GM18517 (cell line): Measurements from ENCODE around the gene TBC1D12.
"Not testable (repeated sequence)": the region's sequence is repeated elsewhere in the genome, so short reads cannot be mapped to it uniquely, and the experiment has no call there.

ENCODE experiments used
- ATAC-seq: cut with Tn5 transposase; IDR thresholded peaks from one replicate; pipeline ENCODE4 v1.9.1; 2021; ENCODE audit warnings: mild to moderate bottlenecking, moderate library complexity; ENCODE audit not compliant: unreplicated experiment

Gene TBC1D12

GRCh38 chr10:94533027-94533426 is 130.7 kb downstream of the TBC1D12 start:
- ATAC-seq, result no peak

GRCh38 chr10:94542282-94542681 is 139.9 kb downstream of the TBC1D12 start:
- not testable (repeated sequence) for ATAC-seq

DNA sequence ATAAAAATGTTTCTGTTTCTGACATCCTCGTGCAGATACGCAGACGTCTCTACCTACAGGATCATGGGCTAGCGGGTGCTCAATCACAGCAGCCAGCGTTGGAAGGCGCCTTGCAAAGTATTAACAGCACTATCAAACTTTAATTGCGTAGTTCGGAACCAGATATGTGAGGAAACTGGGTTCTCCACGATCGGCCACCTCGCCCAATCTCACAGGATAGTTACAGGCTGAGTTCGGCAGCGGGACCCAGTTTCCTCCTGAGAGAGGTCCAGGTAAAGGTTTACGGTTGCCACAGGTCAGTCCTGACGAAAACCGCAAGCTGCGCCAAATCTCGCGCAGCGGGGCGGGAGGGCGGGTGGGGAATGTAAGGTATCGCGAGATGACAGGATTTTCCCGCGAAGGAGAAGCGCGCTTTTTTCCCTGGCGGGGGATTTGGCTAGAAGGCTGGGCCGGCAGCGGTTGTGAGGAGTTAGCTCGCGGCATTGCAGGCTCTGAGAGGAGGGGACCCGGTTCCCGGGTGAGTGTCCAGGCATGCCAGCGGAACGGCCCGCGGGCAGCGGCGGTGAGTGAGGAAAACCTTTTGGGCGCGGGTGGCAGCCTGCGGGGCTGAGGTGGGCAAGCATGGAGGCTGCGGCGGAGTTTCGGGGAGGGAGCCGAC is 143.2 kb downstream of the TBC1D12 start, which contains the start of gene HELLS:
TSS of gene HELLS (plus strand) at position 398 of the 658 bp plus-strand sequence. CDS start at position 532, 134 bp downstream.
- ATAC-seq, result peak; percentile 79

DNA sequence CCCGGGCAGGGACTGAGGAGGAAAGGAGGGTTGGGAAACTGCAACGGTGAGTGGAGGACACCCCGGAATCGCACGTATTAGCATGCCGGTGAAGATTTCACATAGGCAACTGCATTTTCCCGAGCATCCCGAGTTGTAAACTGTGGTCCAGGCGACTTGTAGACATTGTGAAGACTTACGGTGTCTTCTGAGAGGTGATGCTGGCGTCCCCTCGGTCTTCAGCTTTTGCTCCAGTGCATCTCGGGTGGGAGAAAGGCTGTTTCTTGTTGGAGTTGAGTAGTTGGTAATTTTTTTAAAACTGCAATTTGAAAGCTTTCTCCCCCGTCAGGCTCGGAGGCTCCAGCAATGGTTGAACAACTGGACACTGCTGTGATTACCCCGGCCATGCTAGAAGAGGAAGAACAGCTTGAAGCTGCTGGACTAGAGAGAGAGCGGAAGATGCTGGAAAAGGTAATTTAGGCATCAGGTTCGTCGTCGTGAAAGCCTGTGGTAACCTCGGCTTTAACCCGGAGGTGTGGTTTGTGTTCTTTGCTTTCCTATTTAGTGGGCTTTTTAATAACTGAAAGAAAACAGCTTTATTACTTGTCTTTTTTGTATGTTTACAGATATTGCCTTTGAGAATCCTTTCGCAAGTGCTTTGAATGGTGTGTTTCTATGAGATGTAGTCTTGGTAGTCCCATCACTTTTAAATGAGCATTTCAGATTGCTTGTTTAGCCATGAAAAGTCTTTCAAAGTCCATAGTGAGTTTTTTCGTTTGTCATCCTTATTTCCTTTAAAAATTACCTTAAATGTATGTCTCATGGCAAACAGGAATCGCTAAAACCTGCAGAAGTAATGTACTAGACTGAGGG is 143.9 kb downstream of the TBC1D12 start:
- ATAC-seq, result peak; percentile 10

- ATAC-seq, result no peak
These were observed 144.5 kb downstream of the TBC1D12 start for GRCh38 chr10:94546901-94547185.

DNA sequence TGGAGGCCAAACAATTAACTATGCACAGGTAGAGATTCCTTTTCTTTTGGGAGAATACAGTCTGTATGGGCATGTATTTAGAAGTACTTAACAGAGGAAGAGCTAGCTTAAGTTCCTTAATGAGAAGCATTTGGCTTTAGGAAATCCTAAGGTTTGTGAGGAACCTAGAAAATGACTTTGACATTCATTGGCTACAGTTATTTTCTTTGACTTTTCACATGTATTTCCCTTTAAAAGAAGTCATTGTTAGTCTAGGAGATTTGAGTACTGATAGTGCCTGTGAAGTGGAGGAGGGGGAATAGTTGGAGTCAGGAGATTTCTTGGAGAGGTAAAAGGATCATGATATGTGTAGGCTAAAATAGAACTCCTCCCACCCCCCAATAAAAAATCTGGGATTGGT is 146.9 kb downstream of the TBC1D12 start:
- ATAC-seq, result no peak

DNA sequence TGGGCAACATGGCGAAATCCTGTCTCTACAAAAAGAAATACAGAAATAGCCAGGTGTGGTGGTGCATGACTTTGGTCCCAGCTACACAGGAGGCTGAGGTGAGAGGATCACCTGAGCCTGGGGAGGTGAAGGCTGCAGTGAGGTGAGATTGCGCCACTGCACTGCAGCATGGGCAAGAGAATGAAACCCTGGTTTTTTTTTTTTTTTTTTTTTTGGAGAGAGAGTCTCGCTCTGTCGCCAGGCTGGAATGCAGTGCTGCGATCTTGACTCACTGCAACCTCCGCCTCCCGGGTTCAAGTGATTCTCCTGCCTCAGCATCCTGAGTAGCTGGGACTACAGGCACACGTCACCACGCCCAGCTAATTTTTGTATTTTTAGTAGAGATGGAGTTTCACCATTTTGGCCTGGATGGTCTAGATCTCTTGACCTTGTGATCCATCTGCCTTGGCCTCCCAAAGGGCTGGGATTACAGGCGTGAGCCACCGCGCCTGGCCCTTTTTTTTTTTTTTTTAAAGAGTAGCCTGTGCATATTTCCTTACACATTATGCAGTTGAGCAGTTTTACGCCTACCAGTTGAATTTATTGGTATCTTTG is 165.5 kb downstream of the TBC1D12 start:
- not testable (repeated sequence) for ATAC-seq

GRCh38 chr10:94571081-94571480 is 168.7 kb downstream of the TBC1D12 start:
- ATAC-seq, result no peak

DNA sequence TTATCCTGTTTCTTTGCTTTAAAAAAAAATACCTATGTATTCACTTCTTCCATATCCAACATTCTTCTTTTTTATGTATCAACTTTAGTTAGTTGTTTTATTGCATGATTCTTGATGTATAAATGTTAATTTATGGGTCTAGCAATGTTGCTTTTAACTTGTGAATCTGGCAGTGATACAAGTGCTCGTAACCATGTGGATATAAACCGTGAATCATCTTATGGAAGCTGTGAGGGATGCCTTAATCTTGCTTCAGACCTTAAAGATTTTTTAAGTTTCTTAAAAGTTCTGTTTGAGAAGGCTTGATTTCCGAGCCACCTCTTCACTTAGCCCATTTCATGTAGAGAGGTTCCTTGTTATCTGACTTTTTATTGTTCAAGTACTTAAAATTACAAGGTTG is 169.2 kb downstream of the TBC1D12 start:
- no peak for ATAC-seq

DNA sequence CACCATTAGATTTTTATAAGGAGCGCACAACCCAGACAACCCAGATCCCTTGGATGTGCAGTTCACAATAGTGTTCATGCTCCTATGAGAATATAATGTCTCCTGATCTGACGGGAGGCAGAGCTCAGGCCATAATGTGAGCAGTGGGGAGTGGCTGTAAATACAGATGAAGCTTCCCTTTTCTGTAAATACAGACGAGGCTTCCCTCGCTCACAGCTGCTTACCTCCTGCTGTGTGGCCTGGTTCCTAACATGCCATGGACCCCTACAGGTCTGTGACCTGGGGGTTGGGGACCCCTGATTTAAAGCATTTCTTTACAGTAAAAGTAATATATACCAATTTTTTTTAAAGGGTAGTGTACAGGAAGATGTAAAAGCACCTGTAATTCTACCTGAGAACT is 176.4 kb downstream of the TBC1D12 start:
- no peak for ATAC-seq

DNA sequence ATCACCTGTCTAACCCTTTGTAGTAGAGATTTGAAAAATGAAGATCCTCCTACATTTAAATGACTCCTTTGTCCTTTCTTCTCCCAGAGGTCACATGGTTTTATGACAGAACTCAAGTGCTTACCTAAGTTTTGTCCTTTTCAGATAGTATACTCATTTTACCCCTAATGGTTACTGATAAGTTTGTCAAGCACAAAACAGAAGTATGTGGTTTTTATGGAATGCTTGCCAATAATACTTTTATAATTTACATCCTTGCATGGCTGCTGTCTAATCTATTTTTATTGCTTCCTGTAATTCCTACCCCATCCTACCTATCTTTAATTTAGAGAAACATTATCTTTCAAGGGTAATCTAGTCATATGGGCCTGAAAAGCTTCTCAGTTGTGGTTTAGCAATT is 180.8 kb downstream of the TBC1D12 start:
- no peak for ATAC-seq
